SU-DHL-6 (cell line): ENCODE results near the gene DDX27.
"Not testable (repeated sequence)": the region's sequence is repeated elsewhere in the genome, so short reads cannot be mapped to it uniquely, and the experiment has no call there.

Experiments
- H2AFZ ChIP-seq: fragments of 200-600 bp; sonication (generic); 2 replicates; pipeline ENCODE4 v1.6.1; 2014; ENCODE audit warnings: low read depth, mild to moderate bottlenecking, moderate library complexity, mixed read lengths, antibody characterized with exemption, low read length; ENCODE audit not compliant: severe bottlenecking
- H3F3A ChIP-seq: fragments of 200-600 bp; shearing (Covaris generic); 2 replicates; pipeline ENCODE4 v1.6.0; 2016; ENCODE audit warnings: antibody characterized with exemption, mild to moderate bottlenecking; ENCODE audit not compliant: insufficient read depth
- H3K27ac ChIP-seq: fragments of 200-600 bp; sonication (generic); 2 replicates; pipeline ENCODE4 v1.5.1; 2016; ENCODE audit warnings: low read depth, mild to moderate bottlenecking, low read length, moderate library complexity, mixed read lengths
- H3K27me3 ChIP-seq: fragments of 200-600 bp; sonication (generic), shearing (Covaris generic); 2 replicates; pipeline ENCODE4 v1.6.0; 2014; ENCODE audit warnings: mild to moderate bottlenecking, low read length
- H3K36me3 ChIP-seq: fragments of 200-600 bp; sonication (generic); 2 replicates; pipeline ENCODE4 v1.6.1; 2014; ENCODE audit warnings: mild to moderate bottlenecking, low read length, mixed read lengths
- H3K4me2 ChIP-seq: fragments of 300-600, 200-600 bp; shearing (Covaris generic), sonication (generic); 2 replicates; pipeline ENCODE4 v1.6.0; 2014; ENCODE audit warnings: low read length, low read depth, mild to moderate bottlenecking; ENCODE audit not compliant: poor library complexity, severe bottlenecking
- H3K4me3 ChIP-seq: fragments of 200-600 bp; sonication (generic); 2 replicates; pipeline ENCODE4 v1.5.1; 2014; ENCODE audit warnings: antibody characterized with exemption, low read length, mild to moderate bottlenecking, mixed read lengths; ENCODE audit not compliant: insufficient read depth, poor library complexity, severe bottlenecking
- H3K79me2 ChIP-seq: fragments of 200-600 bp; sonication (generic); 2 replicates; pipeline ENCODE4 v1.6.1; 2014; ENCODE audit warnings: mild to moderate bottlenecking, low read length, moderate library complexity; ENCODE audit not compliant: insufficient read depth
- H3K9ac ChIP-seq: fragments of 200-600 bp; sonication (generic); 2 replicates; pipeline ENCODE4 v1.7.0; 2014; ENCODE audit warnings: mild to moderate bottlenecking, low read length
- H3K9me2 ChIP-seq: fragments of 200-600 bp; sonication (generic); replicated peaks from 2 replicates; pipeline ENCODE4 v1.6.1; 2014; ENCODE audit warnings: low read length; ENCODE audit not compliant: insufficient read depth
- H3K9me3 ChIP-seq: fragments of 200-600 bp; sonication (generic); 2 replicates; pipeline ENCODE4 v1.6.1; 2014; ENCODE audit warnings: low read length, mixed read lengths; ENCODE audit not compliant: insufficient read depth
- H4K20me1 ChIP-seq: fragments of 200-600 bp; sonication (generic); 2 replicates; pipeline ENCODE4 v1.6.1; 2014; ENCODE audit warnings: low read depth, mild to moderate bottlenecking, antibody characterized with exemption, low read length, moderate library complexity, mixed read lengths
- CTCF ChIP-seq: fragments of 200-600 bp; sonication (generic); IDR thresholded peaks from one replicate; pipeline ENCODE4 v1.5.1; 2017; ENCODE audit warnings: antibody characterized with exemption, mild to moderate bottlenecking, low read length, moderate library complexity; ENCODE audit not compliant: insufficient read depth, poor library complexity, severe bottlenecking
- EZH2phosphoT487 ChIP-seq: fragments of 200-600 bp; sonication (generic), shearing (Covaris generic); conservative IDR thresholded peaks from 2 replicates; pipeline ENCODE4 v1.6.1; 2018; ENCODE audit warnings: mild to moderate bottlenecking, antibody characterized with exemption, low read length, moderate library complexity, mixed read lengths

Gene DDX27

DNA sequence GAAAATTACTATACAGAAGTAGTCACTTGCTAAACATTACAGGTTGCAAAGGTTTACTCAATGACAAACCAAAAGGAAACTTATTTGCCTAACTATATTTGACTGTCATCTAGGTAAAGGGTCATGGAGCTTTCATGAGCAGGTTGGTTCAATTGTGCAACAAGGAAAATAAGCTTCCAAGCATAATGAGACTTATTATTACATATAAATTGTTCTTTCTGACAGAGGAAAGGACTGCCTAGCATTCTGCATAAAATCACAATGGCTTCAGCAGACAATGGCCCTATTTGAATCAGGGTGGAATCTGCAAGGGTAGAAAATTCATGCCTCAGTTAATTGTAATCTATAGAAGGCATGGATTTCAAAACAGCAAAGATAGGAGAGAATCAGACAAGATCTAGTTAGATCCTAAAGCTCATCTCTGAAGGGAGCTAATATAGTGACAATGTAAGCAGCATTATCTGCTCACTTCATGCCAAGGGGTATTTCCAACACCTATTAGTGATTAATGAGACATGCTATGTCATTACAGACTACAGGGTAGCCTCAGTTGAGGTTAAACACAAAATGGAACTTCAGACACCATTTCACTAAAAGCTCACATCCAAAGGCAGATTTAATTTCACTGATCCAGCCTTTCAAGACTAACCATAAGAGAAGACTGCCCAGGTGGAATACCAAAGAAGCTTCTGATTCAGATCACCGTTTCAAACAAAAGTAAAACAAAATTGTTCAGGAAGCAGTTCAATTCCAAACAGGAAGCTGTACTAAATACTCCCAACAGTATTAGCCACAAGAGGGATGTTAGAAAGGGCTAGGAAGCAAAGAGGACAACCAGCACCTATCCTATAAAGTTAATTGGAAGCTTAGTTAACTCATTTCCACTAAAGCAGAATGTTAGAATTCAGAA, 39.6 kb upstream of the DDX27 start:
- H3K27me3 ChIP-seq, result no peaks in the 10 kb centered on the region
- H4K20me1 ChIP-seq, result no peaks in the 10 kb centered on the region; the same call in 1 of the 2 replicates
- H3K9ac ChIP-seq, result no peak overlapping the region

DNA sequence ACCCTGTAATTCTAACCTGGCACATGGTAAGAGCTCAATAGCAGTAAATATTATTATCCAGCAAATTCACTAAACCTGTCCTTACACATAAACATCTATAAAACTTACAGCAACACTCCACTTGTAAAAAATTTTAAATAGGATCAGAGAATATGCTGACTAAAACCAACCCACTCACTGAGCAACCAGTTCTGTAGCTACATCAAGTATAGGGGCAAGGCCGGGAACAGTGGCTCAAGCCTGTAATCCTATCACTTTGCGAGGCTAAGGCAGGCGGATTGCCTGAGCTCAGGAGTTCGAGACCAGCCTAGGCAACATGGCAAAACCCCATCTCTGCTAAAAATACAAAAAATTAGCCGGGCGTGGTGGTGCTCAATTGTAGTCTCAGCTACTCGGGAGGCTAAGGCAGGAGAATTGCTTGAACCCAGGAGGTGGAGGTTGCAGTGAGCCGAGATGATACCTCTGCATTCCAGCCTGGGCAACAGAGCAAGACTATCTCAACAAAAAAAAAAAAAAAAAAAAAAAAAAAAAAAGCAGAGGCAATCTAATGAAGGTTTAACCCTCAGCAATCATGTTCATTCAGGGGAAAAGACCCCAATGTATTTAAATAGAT, 37.8 kb upstream of the DDX27 start:
- H3K79me2 ChIP-seq, result peaks cover 99% of the 10 kb centered on the region
- no peak for TF ChIP-seq EZH2phosphoT487
- no peak for TF ChIP-seq CTCF
- no peak overlapping the region for H3K4me3 ChIP-seq
- 0 out of 2 replicates have a peak, but pooled peaks cover 3% of the 10 kb centered on the region for H3K36me3 ChIP-seq
- H3K4me2 ChIP-seq, result peak overlapping the region; percentile 6
- no peak overlapping the region for H3K9ac ChIP-seq
- no peak overlapping the region for H3K27ac ChIP-seq
- no peaks in the 10 kb centered on the region for H3K9me2 ChIP-seq
- H3K27me3 ChIP-seq, result no peaks in the 10 kb centered on the region
- H3K9me3 ChIP-seq, result no peaks in the 10 kb centered on the region
- H2AFZ ChIP-seq, result no peak overlapping the region
- peaks cover 11% of the 10 kb centered on the region for H4K20me1 ChIP-seq
- H3F3A ChIP-seq, result no peaks in the 10 kb centered on the region

More for the DNA sequence above, 39.6 kb upstream of the DDX27 start:
- no peaks in the 10 kb centered on the region for H3F3A ChIP-seq
- H3K9me2 ChIP-seq, result no peaks in the 10 kb centered on the region
- TF ChIP-seq EZH2phosphoT487 (no peak), CTCF (no peak)
- H3K79me2 ChIP-seq, result peaks cover 96% of the 10 kb centered on the region
- H3K4me3 ChIP-seq, result no peak overlapping the region
- no peaks in the 10 kb centered on the region for H3K9me3 ChIP-seq
- no peak overlapping the region for H3K27ac ChIP-seq
- H3K36me3 ChIP-seq, result 0 out of 2 replicates have a peak, but pooled peaks cover 3% of the 10 kb centered on the region
- H2AFZ ChIP-seq, result no peak overlapping the region
- H3K4me2 ChIP-seq, result no peak overlapping the region

- no peak overlapping the region for H3K4me3 ChIP-seq
- no peak overlapping the region for H2AFZ ChIP-seq
- H3K27me3 ChIP-seq, result no peaks in the 10 kb centered on the region
- no peak overlapping the region for H3K9ac ChIP-seq
- no peak overlapping the region for H3K27ac ChIP-seq
- no peaks in the 10 kb centered on the region for H3F3A ChIP-seq
- no peaks in the 10 kb centered on the region for H3K9me2 ChIP-seq
- no peak for TF ChIP-seq CTCF
- no peak for TF ChIP-seq EZH2phosphoT487
- peak overlapping the region; percentile 5 for H3K4me2 ChIP-seq
- H4K20me1 ChIP-seq, result peaks cover 15% of the 10 kb centered on the region
- H3K36me3 ChIP-seq, result no peaks in the 10 kb centered on the region
- peaks cover 93% of the 10 kb centered on the region for H3K79me2 ChIP-seq
- no peaks in the 10 kb centered on the region for H3K9me3 ChIP-seq
Observed at GRCh38 chr20:49183444-49183843, 35.8 kb upstream of the DDX27 start.

DNA sequence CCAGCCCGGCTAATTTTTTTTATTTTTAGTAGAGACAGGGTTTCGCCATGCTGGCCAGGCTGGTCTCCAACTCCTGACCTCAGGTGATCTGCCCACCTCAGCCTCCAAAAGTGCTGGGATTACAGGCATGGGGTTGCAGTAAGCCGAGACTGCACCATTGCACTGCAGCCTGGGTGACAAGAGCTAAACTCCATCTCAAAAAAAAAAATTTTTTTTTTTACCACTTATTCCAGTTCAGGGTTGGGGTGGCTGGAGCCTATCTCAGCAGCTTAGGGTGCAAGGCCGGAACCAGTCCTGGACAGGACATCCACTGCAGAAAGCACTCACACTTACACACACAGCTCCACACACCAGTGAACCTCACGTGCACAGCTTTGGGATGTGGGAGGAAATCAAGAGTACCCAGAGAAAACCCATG, 35.1 kb upstream of the DDX27 start:
- H3K9me2 ChIP-seq, H3K27ac ChIP-seq, H3K9me3 ChIP-seq, H3F3A ChIP-seq, H2AFZ ChIP-seq, H3K36me3 ChIP-seq, H3K9ac ChIP-seq, H3K27me3 ChIP-seq, H3K4me3 ChIP-seq: not testable (repeated sequence)
- Histone ChIP-seq H3K4me2 (peak overlapping the region; percentile 39), H3K79me2 (peaks cover 87% of the 10 kb centered on the region), H4K20me1 (peaks cover 15% of the 10 kb centered on the region)
